Endodermal cell (in vitro differentiated cells): ENCODE results near the gene TNRC6B. TPM values are rescaled to one million over a fixed set of nuclear protein-coding genes. Genes with fewer than 3 reads are reported as not detected.

Source experiments
- DNase-seq: peaks from one replicate; pipeline ENCODE4 v3.0.0-alpha.2; 2017
- H3K27ac ChIP-seq: 2 replicates; pipeline ENCODE4 v1.5.1; 2013; ENCODE audit warnings: mild to moderate bottlenecking, low read depth, low read length, moderate library complexity
- H3K27me3 ChIP-seq: 2 replicates; pipeline ENCODE4 v1.6.1; 2013; ENCODE audit warnings: mild to moderate bottlenecking, low read length, moderate library complexity; ENCODE audit not compliant: insufficient read depth, control insufficient read depth, poor library complexity, severe bottlenecking
- H3K36me3 ChIP-seq: 2 replicates; pipeline ENCODE4 v1.7.0; 2013; ENCODE audit warnings: mild to moderate bottlenecking, low read length, moderate library complexity; ENCODE audit not compliant: control insufficient read depth, insufficient read depth
- H3K4me1 ChIP-seq: one replicate; pipeline ENCODE4 v1.7.0; 2013; ENCODE audit warnings: low read length; ENCODE audit not compliant: control insufficient read depth, insufficient read depth
- H3K4me3 ChIP-seq: 2 replicates; pipeline ENCODE4 v1.5.1; 2013; ENCODE audit warnings: mild to moderate bottlenecking, low read length, moderate library complexity
- H3K9ac ChIP-seq: 2 replicates; pipeline ENCODE4 v1.6.1; 2013; ENCODE audit warnings: mild to moderate bottlenecking, low read length, moderate library complexity; ENCODE audit not compliant: poor library complexity, severe bottlenecking; ENCODE audit errors: extremely low read depth
- H3K9me3 ChIP-seq: 2 replicates; pipeline ENCODE4 v1.6.1; 2013; ENCODE audit warnings: mild to moderate bottlenecking, low read length, moderate library complexity; ENCODE audit not compliant: control insufficient read depth
- H3K27ac Mint-ChIP-seq: 2 replicates; pipeline ENCODE4 v1.8.0; 2020; ENCODE audit warnings: mixed read lengths
- H3K27me3 Mint-ChIP-seq: 2 replicates; pipeline ENCODE4 v1.8.0; 2021; ENCODE audit warnings: mild to moderate bottlenecking, mixed read lengths; ENCODE audit not compliant: insufficient read depth
- H3K36me3 Mint-ChIP-seq: 2 replicates; pipeline ENCODE4 v1.8.0; 2020; ENCODE audit warnings: low read depth, mixed read lengths
- H3K4me1 Mint-ChIP-seq: 2 replicates; pipeline ENCODE4 v1.8.0; 2020; ENCODE audit warnings: mixed read lengths
- H3K4me3 Mint-ChIP-seq: 2 replicates; pipeline ENCODE4 v1.8.0; 2020; ENCODE audit warnings: mild to moderate bottlenecking, moderate library complexity, mixed read lengths
- H3K9me3 Mint-ChIP-seq: 2 replicates; pipeline ENCODE4 v1.8.0; 2020; ENCODE audit warnings: mild to moderate bottlenecking, mixed read lengths
- CTCF ChIP-seq: fragments of 200-600 bp; sonication (generic); conservative IDR thresholded peaks from 2 replicates; pipeline ENCODE4 v1.5.0; 2021; ENCODE audit warnings: antibody characterized with exemption, mild to moderate bottlenecking
- WGBS, 2 experiments: methylation state at CpG; one replicate each; pipeline versions ENCODE4 v1.1.5 to v1.1.7; 2013; ENCODE audit warnings: missing lambda C conversion rate in 2 of 2, mixed read lengths in 1 of 2; ENCODE audit not compliant: insufficient coverage in 1 of 2, insufficient read length in 1 of 2; 5-methylcytosine and 5-hydroxymethylcytosine counted together
- total RNA-seq, 2 donors: library from RNA; stranded (reverse); fragmentation: NEBNext Ultra II Directional in 1 of 2; extraction: Animal tissue kit (Norgen Biotek cat#: 25700) in 1 of 2; gene quantifications; 2 replicates in 1 of 2; 3 replicates in 1 of 2; pipeline ENCODE4 v1.2.1, GENCODE V29; 2021

TNRC6B gene
- total RNA-seq, 2 donors from 2014 or later, result 57.5 to 62.5 TPM

GRCh38 chr22:40179526-40179925, 1.8 kb downstream of the TNRC6B start:
- Histone ChIP-seq H3K4me1 (peaks cover 20% of the 10 kb centered on the region), H3K4me3 (peak overlapping the region; percentile 100), H3K27me3 (no peaks in the 10 kb centered on the region), H3K9me3 (no peaks in the 10 kb centered on the region), H3K27ac (peak overlapping the region; percentile 95), H3K36me3 (no peaks in the 10 kb centered on the region), H3K9ac (peak overlapping the region; percentile 100)
- no peaks in the 10 kb centered on the region for H3K36me3 Mint-ChIP-seq
- H3K27me3 Mint-ChIP-seq, result no peaks in the 10 kb centered on the region
- peak overlapping the region; percentile 99 for H3K27ac Mint-ChIP-seq
- TF ChIP-seq CTCF, result no peak
- H3K4me3 Mint-ChIP-seq, result peak overlapping the region; percentile 90
- H3K4me1 Mint-ChIP-seq, result peaks cover 57% of the 10 kb centered on the region
- DNase-seq, result no peak
- no peaks in the 10 kb centered on the region for H3K9me3 Mint-ChIP-seq
- 0% methylated on average over 1 of the region's 2 CpGs for WGBS, 2 experiments

GRCh38 chr22:40180403-40180802, 2.7 kb downstream of the TNRC6B start:
- H3K4me3 ChIP-seq, result peak overlapping the region; percentile 100
- 47 to 66% methylated on average over 3 to 4 of the region's 4 CpGs for WGBS, 2 experiments
- no peaks in the 10 kb centered on the region for H3K36me3 ChIP-seq
- Mint-ChIP-seq H3K36me3 (no peaks in the 10 kb centered on the region), H3K4me1 (peaks cover 60% of the 10 kb centered on the region), H3K9me3 (no peaks in the 10 kb centered on the region), H3K27me3 (no peaks in the 10 kb centered on the region), H3K27ac (peak overlapping the region; percentile 54), H3K4me3 (peak overlapping the region; percentile 90)
- H3K27me3 ChIP-seq, result no peaks in the 10 kb centered on the region
- H3K27ac ChIP-seq, result no peak overlapping the region
- TF ChIP-seq CTCF, result no peak
- no peak for DNase-seq
- H3K4me1 ChIP-seq, result peaks cover 20% of the 10 kb centered on the region
- no peak overlapping the region for H3K9ac ChIP-seq
- H3K9me3 ChIP-seq, result no peaks in the 10 kb centered on the region

GRCh38 chr22:40181323-40181722, 3.6 kb downstream of the TNRC6B start:
- WGBS, 2 experiments, result 88 to 95% methylated on average over 3 of the region's 3 CpGs
- Mint-ChIP-seq H3K4me3 (peak overlapping the region; percentile 7), H3K4me1 (peaks cover 64% of the 10 kb centered on the region), H3K36me3 (peaks cover 5% of the 10 kb centered on the region), H3K27me3 (no peaks in the 10 kb centered on the region), H3K9me3 (peaks cover 5% of the 10 kb centered on the region), H3K27ac (no peak overlapping the region)
- no peak for DNase-seq
- no peaks in the 10 kb centered on the region for H3K9me3 ChIP-seq
- no peak overlapping the region for H3K9ac ChIP-seq
- no peaks in the 10 kb centered on the region for H3K27me3 ChIP-seq
- no peaks in the 10 kb centered on the region for H3K36me3 ChIP-seq
- TF ChIP-seq CTCF, result no peak
- no peak overlapping the region for H3K27ac ChIP-seq
- H3K4me1 ChIP-seq, result peaks cover 23% of the 10 kb centered on the region
- no peak overlapping the region for H3K4me3 ChIP-seq
